ENCODE data around the gene LAMC2.

DNA sequence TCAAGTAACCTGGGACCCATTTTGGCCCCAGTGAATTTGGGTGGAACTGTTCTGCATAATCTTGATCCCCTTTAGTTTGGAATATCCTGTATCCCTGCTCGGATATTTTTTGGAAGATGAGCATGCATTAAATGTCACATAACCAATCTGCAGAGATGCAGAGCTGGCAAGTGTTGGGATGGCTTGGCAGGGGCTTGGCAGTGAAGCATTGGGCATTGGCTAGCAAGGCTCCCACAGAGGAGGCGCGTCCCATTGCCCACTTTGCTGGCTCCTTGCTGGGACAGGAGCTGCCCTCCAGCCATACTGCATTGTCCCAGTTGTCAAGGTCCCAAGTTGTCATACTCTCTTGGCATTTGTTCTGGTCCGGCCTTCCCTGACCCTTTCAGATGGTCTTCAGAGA lies 29.9 kb downstream of the LAMC2 start:
- TF ChIP-seq, protein P1, sequence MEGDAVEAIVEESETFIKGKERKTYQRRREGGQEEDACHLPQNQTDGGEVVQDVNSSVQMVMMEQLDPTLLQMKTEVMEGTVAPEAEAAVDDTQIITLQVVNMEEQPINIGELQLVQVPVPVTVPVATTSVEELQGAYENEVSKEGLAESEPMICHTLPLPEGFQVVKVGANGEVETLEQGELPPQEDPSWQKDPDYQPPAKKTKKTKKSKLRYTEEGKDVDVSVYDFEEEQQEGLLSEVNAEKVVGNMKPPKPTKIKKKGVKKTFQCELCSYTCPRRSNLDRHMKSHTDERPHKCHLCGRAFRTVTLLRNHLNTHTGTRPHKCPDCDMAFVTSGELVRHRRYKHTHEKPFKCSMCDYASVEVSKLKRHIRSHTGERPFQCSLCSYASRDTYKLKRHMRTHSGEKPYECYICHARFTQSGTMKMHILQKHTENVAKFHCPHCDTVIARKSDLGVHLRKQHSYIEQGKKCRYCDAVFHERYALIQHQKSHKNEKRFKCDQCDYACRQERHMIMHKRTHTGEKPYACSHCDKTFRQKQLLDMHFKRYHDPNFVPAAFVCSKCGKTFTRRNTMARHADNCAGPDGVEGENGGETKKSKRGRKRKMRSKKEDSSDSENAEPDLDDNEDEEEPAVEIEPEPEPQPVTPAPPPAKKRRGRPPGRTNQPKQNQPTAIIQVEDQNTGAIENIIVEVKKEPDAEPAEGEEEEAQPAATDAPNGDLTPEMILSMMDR (IDR thresholded peaks at IDR 0.05) = no peak
- no peak for TF ChIP-seq POLR2A (IDR thresholded peaks at IDR 0.05)
- no peak for TF ChIP-seq POLR2AphosphoS5 (IDR thresholded peaks at IDR 0.05)

Measured in prostate gland (tissue), 2 donors.